Vagina (tissue), 2 donors: ENCODE results near the gene UNC5B. TPM values are rescaled to one million over a fixed set of nuclear protein-coding genes. Genes with fewer than 3 reads are reported as not detected.

ENCODE experiments used
- DNase-seq, 2 donors: peaks; one replicate each; pipeline ENCODE4 v3.0.0-alpha.2; 2017; ENCODE audit errors: extremely low spot score in 2 of 2
- H3K27ac ChIP-seq: fragments of 200-600 bp; sonication (generic); one replicate; pipeline ENCODE4 v1.5.1; 2019
- H3K27me3 ChIP-seq: fragments of 200-600 bp; sonication (generic); one replicate; pipeline ENCODE4 v1.5.1; 2019
- H3K36me3 ChIP-seq, 2 donors: fragments of 200-600 bp; sonication (generic); one replicate each; pipeline ENCODE4 v1.5.1; 2017 to 2019
- H3K4me1 ChIP-seq: fragments of 200-600 bp; sonication (generic); one replicate; pipeline ENCODE4 v1.5.1; 2019
- H3K4me3 ChIP-seq, 2 donors: fragments of 200-600 bp; sonication (generic); 1 replicate in 1 of 2; 2 replicates in 1 of 2; pipeline ENCODE4 v1.5.1; 2016 to 2019
- H3K9me3 ChIP-seq: fragments of 200-600 bp; sonication (generic); one replicate; pipeline ENCODE4 v1.5.1; 2019
- CTCF ChIP-seq, 3 experiments: fragments of 450-650 bp in 2 of 3; fragments of 200-600 bp in 1 of 3; sonication (generic) in 1 of 3; IDR thresholded peaks; one replicate each; pipeline ENCODE4 v1.5.1; 2017 to 2019; ENCODE audit warnings: antibody characterized with exemption in 3 of 3, mild to moderate bottlenecking in 2 of 3, moderate library complexity in 2 of 3
- POLR2A ChIP-seq, 2 donors: fragments of 450-650 bp; IDR thresholded peaks; one replicate each; pipeline ENCODE4 v1.6.1; 2017; ENCODE audit warnings: antibody characterized with exemption in 2 of 2, mild to moderate bottlenecking in 2 of 2, moderate library complexity in 2 of 2
- POLR2AphosphoS5 ChIP-seq, 2 donors: sonication (generic); formaldehyde crosslinking; IDR thresholded peaks; one replicate each; pipeline ENCODE4 v1.9.0; 2017; ENCODE audit warnings: antibody characterized with exemption in 2 of 2, mild to moderate bottlenecking in 2 of 2, low read depth in 1 of 2; ENCODE audit not compliant: insufficient read depth in 1 of 2
- intact Hi-C: fragments of 100-400 bp; cut with DNase I; formaldehyde crosslinking; loops from one replicate; pipeline ENCODE4 v1.15.1; 2023
- total RNA-seq: library from RNA; depleted of rRNA; stranded (reverse); fragments of >200 nt; gene quantifications from one replicate; pipeline ENCODE4 v1.2.3, GENCODE V29; 2016

UNC5B gene
- total RNA-seq: 24.3 TPM

GRCh38 chr10:71212318-71213126, at the start of gene UNC5B:
TSS of gene UNC5B (plus strand) at chr10:71212570. CDS start at chr10:71212986, 416 bp downstream.
- H3K36me3 ChIP-seq: no peaks in the 10 kb centered on the region
- H3K9me3 ChIP-seq: no peaks in the 10 kb centered on the region
- TF ChIP-seq CTCF (IDR thresholded peaks at IDR 0.05) (no peak), POLR2A (IDR thresholded peaks at IDR 0.05) (peak in 1 of 2 donors; percentile 92)
- H3K4me3 ChIP-seq: peak within 1 kb of the TSS; percentile 62 to 77
- H3K4me1 ChIP-seq: peaks cover 48% of the 10 kb centered on the region
- H3K27me3 ChIP-seq: no peaks in the 10 kb centered on the region
- intact Hi-C loops: loop anchor here (10.0 kb wide), 1 partner anchor 52 kb away; no protein-coding TSS in a partner anchor
- no peak for DNase-seq
- H3K27ac ChIP-seq: peak within 1 kb of the TSS; percentile 89

- TF ChIP-seq CTCF (IDR thresholded peaks at IDR 0.05): no peak
- TF ChIP-seq POLR2A (IDR thresholded peaks at IDR 0.05): no peak
- no peak for TF ChIP-seq POLR2AphosphoS5 (IDR thresholded peaks at IDR 0.05; ENCODE audit: insufficient read depth in 1 of 2, low read depth in 1 of 2)
These were observed 38.9 kb upstream of the UNC5B start for GRCh38 chr10:71173466-71173865.

GRCh38 chr10:71176661-71177060, 35.7 kb upstream of the UNC5B start:
- Histone ChIP-seq H3K4me3 (no peak overlapping the region), H3K27me3 (no peaks in the 10 kb centered on the region), H3K36me3 (no peaks in the 10 kb centered on the region), H3K27ac (no peak overlapping the region), H3K9me3 (no peaks in the 10 kb centered on the region), H3K4me1 (no peaks in the 10 kb centered on the region)
- TF ChIP-seq CTCF (IDR thresholded peaks at IDR 0.05) (no peak), POLR2A (IDR thresholded peaks at IDR 0.05) (no peak), POLR2AphosphoS5 (IDR thresholded peaks at IDR 0.05; ENCODE audit: insufficient read depth in 1 of 2, low read depth in 1 of 2) (no peak)
- no peak for DNase-seq
- intact Hi-C loops: no loop called here

More at GRCh38 chr10:71173466-71173865, 38.9 kb upstream of the UNC5B start:
- Histone ChIP-seq H3K36me3 (no peaks in the 10 kb centered on the region), H3K9me3 (no peaks in the 10 kb centered on the region), H3K27ac (no peak overlapping the region), H3K4me1 (no peaks in the 10 kb centered on the region), H3K4me3 (no peak overlapping the region), H3K27me3 (no peaks in the 10 kb centered on the region)
- no peak for DNase-seq
- intact Hi-C loops: no loop called here

- no peak for TF ChIP-seq POLR2AphosphoS5 (IDR thresholded peaks at IDR 0.05; ENCODE audit: insufficient read depth in 1 of 2, low read depth in 1 of 2)
- TF ChIP-seq CTCF (IDR thresholded peaks at IDR 0.05): no peak
- no peak for TF ChIP-seq POLR2A (IDR thresholded peaks at IDR 0.05)
- intact Hi-C loops: no loop called here
- Histone ChIP-seq H3K9me3 (no peaks in the 10 kb centered on the region), H3K36me3 (no peaks in the 10 kb centered on the region), H3K27ac (no peak overlapping the region), H3K4me3 (no peak overlapping the region), H3K4me1 (no peaks in the 10 kb centered on the region), H3K27me3 (no peaks in the 10 kb centered on the region)
- no peak for DNase-seq
These were observed 34.6 kb upstream of the UNC5B start for GRCh38 chr10:71177651-71178199.

GRCh38 chr10:71178880-71179279, 33.5 kb upstream of the UNC5B start:
- H3K4me3 ChIP-seq: no peak overlapping the region
- intact Hi-C loops: no loop called here

More at GRCh38 chr10:71178880-71179279, 33.5 kb upstream of the UNC5B start:
- H3K27ac ChIP-seq: no peak overlapping the region
- H3K36me3 ChIP-seq: no peaks in the 10 kb centered on the region
- no peak for DNase-seq
- no peaks in the 10 kb centered on the region for H3K4me1 ChIP-seq
- no peaks in the 10 kb centered on the region for H3K27me3 ChIP-seq
- no peak for TF ChIP-seq POLR2AphosphoS5 (IDR thresholded peaks at IDR 0.05; ENCODE audit: insufficient read depth in 1 of 2, low read depth in 1 of 2)
- no peak for TF ChIP-seq CTCF (IDR thresholded peaks at IDR 0.05)
- no peak for TF ChIP-seq POLR2A (IDR thresholded peaks at IDR 0.05)
- H3K9me3 ChIP-seq: no peaks in the 10 kb centered on the region
